Measurements from ENCODE around the gene ADAMTS20.
"Not testable (repeated sequence)": the region's sequence is repeated elsewhere in the genome, so short reads cannot be mapped to it uniquely, and the experiment has no call there.

The ADAMTS20 gene, protein sequence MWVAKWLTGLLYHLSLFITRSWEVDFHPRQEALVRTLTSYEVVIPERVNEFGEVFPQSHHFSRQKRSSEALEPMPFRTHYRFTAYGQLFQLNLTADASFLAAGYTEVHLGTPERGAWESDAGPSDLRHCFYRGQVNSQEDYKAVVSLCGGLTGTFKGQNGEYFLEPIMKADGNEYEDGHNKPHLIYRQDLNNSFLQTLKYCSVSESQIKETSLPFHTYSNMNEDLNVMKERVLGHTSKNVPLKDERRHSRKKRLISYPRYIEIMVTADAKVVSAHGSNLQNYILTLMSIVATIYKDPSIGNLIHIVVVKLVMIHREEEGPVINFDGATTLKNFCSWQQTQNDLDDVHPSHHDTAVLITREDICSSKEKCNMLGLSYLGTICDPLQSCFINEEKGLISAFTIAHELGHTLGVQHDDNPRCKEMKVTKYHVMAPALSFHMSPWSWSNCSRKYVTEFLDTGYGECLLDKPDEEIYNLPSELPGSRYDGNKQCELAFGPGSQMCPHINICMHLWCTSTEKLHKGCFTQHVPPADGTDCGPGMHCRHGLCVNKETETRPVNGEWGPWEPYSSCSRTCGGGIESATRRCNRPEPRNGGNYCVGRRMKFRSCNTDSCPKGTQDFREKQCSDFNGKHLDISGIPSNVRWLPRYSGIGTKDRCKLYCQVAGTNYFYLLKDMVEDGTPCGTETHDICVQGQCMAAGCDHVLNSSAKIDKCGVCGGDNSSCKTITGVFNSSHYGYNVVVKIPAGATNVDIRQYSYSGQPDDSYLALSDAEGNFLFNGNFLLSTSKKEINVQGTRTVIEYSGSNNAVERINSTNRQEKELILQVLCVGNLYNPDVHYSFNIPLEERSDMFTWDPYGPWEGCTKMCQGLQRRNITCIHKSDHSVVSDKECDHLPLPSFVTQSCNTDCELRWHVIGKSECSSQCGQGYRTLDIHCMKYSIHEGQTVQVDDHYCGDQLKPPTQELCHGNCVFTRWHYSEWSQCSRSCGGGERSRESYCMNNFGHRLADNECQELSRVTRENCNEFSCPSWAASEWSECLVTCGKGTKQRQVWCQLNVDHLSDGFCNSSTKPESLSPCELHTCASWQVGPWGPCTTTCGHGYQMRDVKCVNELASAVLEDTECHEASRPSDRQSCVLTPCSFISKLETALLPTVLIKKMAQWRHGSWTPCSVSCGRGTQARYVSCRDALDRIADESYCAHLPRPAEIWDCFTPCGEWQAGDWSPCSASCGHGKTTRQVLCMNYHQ (N-terminal part only)

GRCh38 chr12:43551971-43552559 is at the start of gene ADAMTS20:
TSS of gene ADAMTS20 (minus strand) at chr12:43552203. CDS start at chr12:43551921, 282 bp downstream.
- DNase-seq: no peak

DNA sequence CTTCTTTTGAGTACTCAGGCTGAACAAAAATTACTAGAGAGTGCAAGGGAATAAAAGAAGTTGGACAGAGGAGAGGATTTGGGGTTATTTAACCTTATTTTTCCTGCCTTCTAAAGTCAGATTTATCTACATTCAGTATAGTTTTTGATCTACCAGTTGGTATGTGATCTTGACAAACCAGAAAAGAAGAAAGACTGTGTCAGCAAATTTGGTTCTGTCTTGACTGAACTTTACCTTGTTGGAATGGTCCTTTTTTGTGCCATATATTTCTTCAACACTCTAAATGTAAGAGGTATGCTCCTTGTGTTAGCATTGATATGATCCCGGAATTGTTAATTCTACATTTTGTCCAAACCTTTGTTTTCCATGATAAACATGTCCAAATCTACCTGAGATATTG is 47.7 kb upstream of the ADAMTS20 start:
- no peak for DNase-seq

- DNase-seq: no peak
Measured at GRCh38 chr12:43599066-43599465, 47.1 kb upstream of the ADAMTS20 start.

- DNase-seq: no peak
Measured at GRCh38 chr12:43590307-43590706, 38.3 kb upstream of the ADAMTS20 start.

- DNase-seq: no peak
Measured at GRCh38 chr12:43586646-43587245, 34.7 kb upstream of the ADAMTS20 start.

GRCh38 chr12:43585676-43586075 is 33.7 kb upstream of the ADAMTS20 start:
- DNase-seq: no peak

GRCh38 chr12:43580601-43581000 is 28.6 kb upstream of the ADAMTS20 start:
- no peak for DNase-seq

- no peak for DNase-seq
Measured at GRCh38 chr12:43579206-43579605, 27.2 kb upstream of the ADAMTS20 start.

GRCh38 chr12:43578782-43579181 is 26.8 kb upstream of the ADAMTS20 start:
- DNase-seq: no peak

- no peak for DNase-seq
Measured at GRCh38 chr12:43577381-43577780, 25.4 kb upstream of the ADAMTS20 start.

DNA sequence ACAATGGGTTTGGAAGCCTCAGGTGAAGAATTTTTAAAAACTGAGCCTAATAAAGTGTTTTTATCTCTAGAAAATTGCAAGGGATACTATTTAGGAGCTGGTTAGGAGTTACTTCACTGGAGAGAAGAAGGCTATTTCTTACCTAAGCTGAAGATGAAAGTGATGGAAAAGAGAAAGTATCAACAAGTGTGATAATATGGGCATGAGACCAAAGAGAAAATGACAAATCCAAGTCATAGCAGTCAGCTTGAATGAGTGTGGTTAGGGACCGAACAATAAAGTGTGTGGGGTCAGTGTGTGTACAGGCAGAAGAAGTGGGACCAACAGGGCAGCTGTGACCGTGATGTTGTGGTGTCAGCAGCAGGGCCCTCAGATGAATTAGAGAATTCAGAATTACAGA is 24.2 kb upstream of the ADAMTS20 start:
- DNase-seq: no peak

GRCh38 chr12:43571885-43572284 is 19.9 kb upstream of the ADAMTS20 start:
- no peak for DNase-seq

GRCh38 chr12:43556057-43556456 is 4.1 kb upstream of the ADAMTS20 start:
- no peak for DNase-seq

DNA sequence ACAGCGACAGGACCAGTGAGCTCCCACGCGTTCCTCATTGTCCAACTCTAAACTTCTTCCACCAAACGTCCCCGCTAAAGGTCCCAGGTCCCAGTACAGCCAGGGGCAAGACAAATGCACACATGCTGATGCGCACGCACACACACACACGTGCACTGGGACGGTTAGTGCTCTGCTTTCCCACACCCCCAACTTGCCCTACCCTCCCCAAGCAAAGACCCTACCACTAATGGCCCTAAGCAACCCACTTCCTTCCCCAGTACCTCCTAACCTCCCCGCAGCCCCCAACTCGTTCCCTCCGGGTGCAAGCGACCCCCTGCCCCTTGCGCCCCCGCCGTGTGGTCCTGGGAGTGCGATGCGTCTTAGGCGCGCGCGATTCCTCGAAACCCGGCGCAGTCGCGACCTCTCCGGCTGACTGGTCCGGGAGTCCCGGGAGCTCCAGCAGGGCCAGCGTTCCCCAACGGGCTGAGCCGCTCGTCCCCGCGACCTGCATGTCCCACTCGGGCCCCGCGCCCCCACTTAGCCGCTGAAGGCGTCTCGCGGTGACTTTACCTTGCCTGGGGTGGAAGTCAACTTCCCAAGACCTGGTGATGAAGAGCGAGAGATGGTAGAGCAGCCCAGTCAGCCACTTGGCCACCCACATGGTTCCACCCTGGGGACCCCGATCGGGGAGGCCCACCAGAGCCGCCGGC is 578 bp downstream of the ADAMTS20 start:
- DNase-seq: no peak

DNA sequence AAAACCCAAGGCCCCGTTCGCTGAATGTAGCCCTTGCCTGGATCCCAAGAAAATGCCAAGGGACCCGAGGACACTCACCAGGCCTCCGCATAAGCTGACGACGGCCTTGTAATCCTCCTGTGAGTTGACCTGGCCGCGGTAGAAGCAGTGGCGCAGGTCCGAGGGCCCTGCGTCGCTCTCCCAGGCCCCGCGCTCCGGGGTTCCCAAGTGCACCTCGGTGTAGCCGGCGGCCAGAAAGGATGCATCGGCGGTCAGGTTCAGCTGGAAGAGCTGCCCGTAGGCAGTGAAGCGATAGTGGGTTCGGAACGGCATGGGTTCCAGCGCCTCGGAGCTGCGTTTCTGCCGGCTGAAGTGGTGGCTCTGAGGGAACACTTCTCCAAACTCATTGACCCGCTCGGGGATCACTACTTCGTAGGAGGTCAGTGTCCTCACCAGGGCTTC is 1.2 kb downstream of the ADAMTS20 start:
- DNase-seq: no peak

DNA sequence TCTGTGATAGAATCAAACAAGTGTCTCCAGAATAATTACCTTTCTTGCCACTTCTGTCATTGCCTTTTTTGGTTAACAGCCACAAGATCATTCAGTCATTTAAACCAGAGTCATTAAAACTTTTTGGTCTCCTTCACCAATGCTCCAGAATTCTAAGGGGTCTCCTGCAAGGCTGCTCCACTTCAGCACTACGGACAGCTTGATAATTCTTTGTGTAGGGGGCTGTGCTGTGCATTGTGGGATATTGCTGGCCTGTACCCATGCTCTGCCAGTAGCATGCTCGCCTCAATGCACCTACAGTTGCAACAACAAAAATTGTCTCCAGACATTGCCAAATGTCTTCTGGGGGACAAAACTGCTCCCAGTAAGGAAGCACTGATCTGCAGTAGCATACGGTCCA is 7.3 kb downstream of the ADAMTS20 start:
- DNase-seq: no peak

DNA sequence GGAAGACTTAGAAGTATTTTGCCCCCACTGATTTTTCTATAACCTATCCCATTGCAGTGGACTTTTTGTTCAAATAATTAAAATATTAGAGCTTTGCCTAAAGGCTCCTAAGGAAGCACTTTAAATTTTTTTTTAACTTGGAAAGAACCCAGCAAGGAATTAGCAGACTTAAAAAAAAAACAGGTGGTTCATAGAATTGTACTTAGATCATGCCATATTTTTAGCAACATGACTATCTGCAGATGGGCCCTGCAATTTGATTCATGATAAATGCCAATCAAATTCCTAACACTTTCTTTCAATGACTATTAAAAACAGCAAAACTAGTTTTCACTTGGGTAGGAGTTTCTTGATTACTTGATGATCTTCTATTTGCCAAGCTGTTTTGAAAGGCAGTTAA is 11.5 kb downstream of the ADAMTS20 start:
- no peak for DNase-seq

DNA sequence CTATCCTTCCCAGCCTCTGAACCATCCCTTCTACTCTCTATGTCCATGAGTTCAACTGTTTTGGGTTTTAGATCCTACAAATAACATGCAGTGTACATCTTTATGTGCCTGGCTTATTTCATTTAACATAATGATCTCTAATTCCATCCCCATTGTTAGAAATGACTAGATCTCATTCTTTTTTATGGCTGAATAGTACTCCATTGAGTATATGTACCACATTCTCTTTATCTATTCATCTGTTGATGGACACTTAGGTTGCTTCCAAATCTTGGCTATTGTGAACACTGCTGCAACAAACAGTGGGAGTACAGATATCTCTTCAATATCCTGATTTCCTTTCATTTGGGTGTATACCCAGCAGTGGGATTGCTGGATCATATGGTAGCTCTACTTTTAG is 14.3 kb downstream of the ADAMTS20 start:
- DNase-seq: not testable (repeated sequence)

DNA sequence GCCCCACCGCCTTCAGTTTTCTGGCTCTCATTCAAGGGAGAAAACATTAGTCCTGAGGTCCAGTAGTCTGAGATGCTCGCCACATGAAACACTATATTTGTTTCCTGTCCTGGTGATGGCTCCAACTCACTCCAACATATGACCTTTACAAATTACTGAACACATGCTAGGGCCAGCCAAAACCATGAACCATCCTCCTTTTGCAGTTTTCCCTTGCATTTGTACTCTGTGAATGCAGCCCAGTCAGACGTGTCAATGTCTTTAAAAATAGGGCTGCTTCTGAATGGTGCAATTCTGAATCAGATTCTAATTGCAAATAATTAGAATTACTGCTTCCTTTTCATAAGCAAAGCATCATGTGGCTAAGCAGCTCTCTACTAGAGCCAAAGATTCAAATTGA is 36.0 kb downstream of the ADAMTS20 start:
- DNase-seq: no peak

DNA sequence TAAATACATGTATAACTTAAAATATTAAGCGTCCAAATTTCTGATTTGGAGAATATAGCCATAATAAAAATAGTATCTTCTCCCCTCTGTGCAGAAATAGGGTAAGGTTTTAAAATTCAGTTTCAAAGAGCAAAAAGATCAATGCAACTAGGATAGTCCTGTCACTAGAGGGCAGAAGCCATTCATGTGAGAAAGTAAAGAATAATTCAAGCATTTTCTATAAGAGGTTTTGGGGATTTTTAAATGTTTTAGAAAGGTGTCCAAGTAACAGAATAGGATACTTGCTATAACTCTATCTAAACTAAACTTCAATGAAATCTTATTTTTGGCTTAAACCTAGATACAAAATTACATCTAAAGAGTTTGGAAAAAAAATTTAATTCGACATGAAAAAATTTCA is 50.3 kb downstream of the ADAMTS20 start:
- no peak for DNase-seq

DNA sequence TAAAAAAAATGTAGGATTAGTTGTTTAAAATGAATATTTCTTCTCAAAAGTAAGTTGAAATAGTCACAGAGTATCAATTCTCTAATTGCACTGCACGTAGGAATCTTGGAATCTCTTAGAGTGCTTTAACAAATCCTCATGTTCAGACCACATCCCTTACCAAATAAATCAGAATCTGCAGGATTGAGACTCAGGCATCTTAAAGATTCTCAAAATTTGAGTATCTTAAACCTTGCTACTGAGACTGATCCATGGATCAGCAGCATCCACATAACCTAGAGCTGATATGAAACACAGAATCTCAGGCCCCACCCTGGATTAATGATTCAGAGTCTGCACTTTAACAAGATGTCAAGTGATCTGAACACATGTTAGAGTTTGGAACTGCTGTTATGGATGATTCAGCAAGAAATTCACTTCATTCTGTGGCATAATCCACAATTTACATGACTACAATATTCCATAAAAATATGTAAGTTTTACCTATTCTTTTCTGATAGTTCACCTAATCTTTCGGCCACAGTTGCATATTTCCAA is 58.7 kb downstream of the ADAMTS20 start:
- no peak for DNase-seq
